Progenitor cell of endocrine pancreas (in vitro differentiated cells): ENCODE data around the gene OR10H5. TPM values are rescaled to one million over a fixed set of nuclear protein-coding genes. Genes with fewer than 3 reads are reported as not detected.
"Not testable (repeated sequence)": the region's sequence is repeated elsewhere in the genome, so short reads cannot be mapped to it uniquely, and the experiment has no call there.

Source experiments
- DNase-seq: peaks from one replicate; pipeline ENCODE4 v3.0.0; 2021; ENCODE audit warnings: low spot score; ENCODE audit not compliant: unreplicated experiment
- H3K27ac Mint-ChIP-seq: 2 replicates; pipeline ENCODE4 v1.8.0; 2021; ENCODE audit warnings: mild to moderate bottlenecking, moderate library complexity, mixed read lengths
- H3K27me3 Mint-ChIP-seq: 2 replicates; pipeline ENCODE4 v1.8.0; 2021; ENCODE audit warnings: mixed read lengths
- H3K36me3 Mint-ChIP-seq: 2 replicates; pipeline ENCODE4 v1.8.0; 2022; ENCODE audit warnings: mixed read lengths; ENCODE audit not compliant: insufficient read depth
- H3K4me1 Mint-ChIP-seq: 2 replicates; pipeline ENCODE4 v1.8.0; 2021; ENCODE audit warnings: low read depth, mixed read lengths
- H3K4me3 Mint-ChIP-seq: 2 replicates; pipeline ENCODE4 v1.8.0; 2021; ENCODE audit warnings: low read depth, mild to moderate bottlenecking, moderate library complexity, mixed read lengths
- H3K9me3 Mint-ChIP-seq: 2 replicates; pipeline ENCODE4 v1.8.0; 2021; ENCODE audit warnings: low read depth, mixed read lengths
- total RNA-seq: library from RNA; stranded (reverse); gene quantifications from 2 replicates; pipeline ENCODE4 v1.2.1, GENCODE V29; 2021
- TF ChIP-seq, protein P1 (sequence below): fragments of 200-600 bp; sonication (generic); IDR thresholded peaks from one replicate; pipeline ENCODE4 v1.5.0; 2021; ENCODE audit warnings: antibody characterized with exemption, mild to moderate bottlenecking; ENCODE audit not compliant: unreplicated experiment

OR10H5 gene
- total RNA-seq, 1 donor from 2014 or later: not detected

DNA sequence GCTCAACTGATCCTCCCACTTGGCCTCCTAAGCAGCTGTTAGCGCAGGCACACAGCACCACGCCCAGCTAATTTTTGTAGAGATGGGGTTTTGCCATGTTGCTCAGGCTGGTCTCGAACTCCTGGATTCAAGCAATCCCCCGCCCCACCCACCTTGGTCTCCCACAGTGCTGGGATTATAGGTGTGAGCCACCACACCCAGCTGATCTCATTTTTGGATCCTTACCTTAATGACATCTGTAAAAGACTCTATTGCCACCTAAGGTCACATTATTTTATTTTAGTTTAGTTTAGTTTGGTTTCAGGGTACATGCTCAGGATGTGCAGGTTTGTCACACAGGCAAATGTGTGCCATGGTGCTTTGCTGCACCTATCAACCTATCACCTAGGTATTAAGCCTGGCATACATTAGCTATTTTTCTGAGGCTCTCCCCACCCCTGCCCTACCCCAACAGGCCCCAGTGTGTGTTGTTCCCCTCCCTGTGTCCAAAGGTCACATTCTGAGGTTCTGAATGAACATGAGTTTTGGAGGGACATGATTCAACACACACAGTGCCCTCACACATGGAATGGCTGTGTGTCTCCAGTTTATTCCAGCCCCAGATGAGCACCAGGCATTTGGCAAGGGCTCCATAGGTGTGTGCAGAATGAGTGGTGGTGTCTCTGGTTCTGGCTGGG, 1.3 kb downstream of the OR10H5 start:
- no peaks in the 10 kb centered on the region for H3K36me3 Mint-ChIP-seq
- no peaks in the 10 kb centered on the region for H3K27me3 Mint-ChIP-seq
- TF ChIP-seq, protein P1, sequence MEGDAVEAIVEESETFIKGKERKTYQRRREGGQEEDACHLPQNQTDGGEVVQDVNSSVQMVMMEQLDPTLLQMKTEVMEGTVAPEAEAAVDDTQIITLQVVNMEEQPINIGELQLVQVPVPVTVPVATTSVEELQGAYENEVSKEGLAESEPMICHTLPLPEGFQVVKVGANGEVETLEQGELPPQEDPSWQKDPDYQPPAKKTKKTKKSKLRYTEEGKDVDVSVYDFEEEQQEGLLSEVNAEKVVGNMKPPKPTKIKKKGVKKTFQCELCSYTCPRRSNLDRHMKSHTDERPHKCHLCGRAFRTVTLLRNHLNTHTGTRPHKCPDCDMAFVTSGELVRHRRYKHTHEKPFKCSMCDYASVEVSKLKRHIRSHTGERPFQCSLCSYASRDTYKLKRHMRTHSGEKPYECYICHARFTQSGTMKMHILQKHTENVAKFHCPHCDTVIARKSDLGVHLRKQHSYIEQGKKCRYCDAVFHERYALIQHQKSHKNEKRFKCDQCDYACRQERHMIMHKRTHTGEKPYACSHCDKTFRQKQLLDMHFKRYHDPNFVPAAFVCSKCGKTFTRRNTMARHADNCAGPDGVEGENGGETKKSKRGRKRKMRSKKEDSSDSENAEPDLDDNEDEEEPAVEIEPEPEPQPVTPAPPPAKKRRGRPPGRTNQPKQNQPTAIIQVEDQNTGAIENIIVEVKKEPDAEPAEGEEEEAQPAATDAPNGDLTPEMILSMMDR: no peak
- H3K27ac Mint-ChIP-seq: no peak overlapping the region
- no peak for DNase-seq
- no peak overlapping the region for H3K4me3 Mint-ChIP-seq
- peaks cover 41% of the 10 kb centered on the region for H3K9me3 Mint-ChIP-seq
- no peaks in the 10 kb centered on the region for H3K4me1 Mint-ChIP-seq

DNA sequence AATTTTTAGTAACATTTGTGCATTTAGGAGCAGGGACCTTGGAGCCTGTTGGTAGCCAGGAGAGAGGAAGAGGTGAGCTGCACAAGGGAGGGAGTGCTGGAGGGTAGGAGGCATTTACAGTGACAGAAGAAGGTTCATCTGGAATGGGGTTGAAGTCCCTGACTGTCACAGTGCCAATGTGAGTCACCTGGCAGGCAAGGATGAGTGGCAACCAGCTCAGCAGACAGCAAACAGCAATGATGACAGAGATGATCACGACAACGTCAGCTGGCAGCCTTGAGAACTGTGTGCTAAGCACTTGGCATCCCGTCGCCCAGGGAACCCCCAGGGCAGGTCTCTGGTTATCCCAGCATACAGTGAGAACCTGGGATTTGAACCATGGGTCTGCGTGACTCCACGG, 2.6 kb downstream of the OR10H5 start:
- Mint-ChIP-seq H3K36me3 (no peaks in the 10 kb centered on the region), H3K4me1 (no peaks in the 10 kb centered on the region), H3K27me3 (no peaks in the 10 kb centered on the region), H3K27ac (no peak overlapping the region), H3K9me3 (peaks cover 42% of the 10 kb centered on the region), H3K4me3 (no peak overlapping the region)
- DNase-seq: no peak
- TF ChIP-seq, protein P1: no peak

DNA sequence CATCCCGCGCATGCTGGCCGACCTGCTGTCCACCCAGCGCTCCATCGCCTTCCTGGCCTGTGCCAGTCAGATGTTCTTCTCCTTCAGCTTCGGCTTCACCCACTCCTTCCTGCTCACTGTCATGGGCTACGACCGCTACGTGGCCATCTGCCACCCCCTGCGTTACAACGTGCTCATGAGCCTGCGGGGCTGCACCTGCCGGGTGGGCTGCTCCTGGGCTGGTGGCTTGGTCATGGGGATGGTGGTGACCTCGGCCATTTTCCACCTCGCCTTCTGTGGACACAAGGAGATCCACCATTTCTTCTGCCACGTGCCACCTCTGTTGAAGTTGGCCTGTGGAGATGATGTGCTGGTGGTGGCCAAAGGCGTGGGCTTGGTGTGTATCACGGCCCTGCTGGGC, 6.8 kb downstream of the OR10H5 start:
- H3K27me3 Mint-ChIP-seq, H3K4me1 Mint-ChIP-seq, H3K36me3 Mint-ChIP-seq, H3K27ac Mint-ChIP-seq, DNase-seq, H3K4me3 Mint-ChIP-seq: not testable (repeated sequence)
- peaks cover 49% of the 10 kb centered on the region for H3K9me3 Mint-ChIP-seq

DNA sequence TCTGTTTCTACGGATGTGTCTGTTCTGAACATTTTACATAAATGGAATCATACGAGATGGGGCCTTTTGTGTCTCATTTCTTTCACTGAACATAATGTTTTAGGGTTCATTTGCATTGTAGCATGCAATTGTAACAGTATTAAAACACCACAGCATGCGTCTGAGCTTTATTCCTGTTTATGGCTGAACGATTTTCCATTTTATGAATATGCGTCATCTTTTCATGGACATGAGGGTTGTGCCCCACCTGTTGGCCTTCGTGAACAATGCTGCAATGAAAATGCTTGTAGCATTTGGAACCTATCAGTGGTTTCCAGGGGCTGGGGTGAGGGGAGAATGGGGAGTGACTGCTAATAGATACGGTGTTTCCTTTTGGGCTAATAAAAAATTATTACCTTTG, 22.9 kb downstream of the OR10H5 start:
- peaks cover 42% of the 10 kb centered on the region for H3K9me3 Mint-ChIP-seq
- no peaks in the 10 kb centered on the region for H3K27me3 Mint-ChIP-seq
- H3K27ac Mint-ChIP-seq: no peak overlapping the region
- TF ChIP-seq, protein P1: no peak
- H3K36me3 Mint-ChIP-seq: no peaks in the 10 kb centered on the region
- no peaks in the 10 kb centered on the region for H3K4me1 Mint-ChIP-seq
- no peak overlapping the region for H3K4me3 Mint-ChIP-seq
- no peak for DNase-seq

DNA sequence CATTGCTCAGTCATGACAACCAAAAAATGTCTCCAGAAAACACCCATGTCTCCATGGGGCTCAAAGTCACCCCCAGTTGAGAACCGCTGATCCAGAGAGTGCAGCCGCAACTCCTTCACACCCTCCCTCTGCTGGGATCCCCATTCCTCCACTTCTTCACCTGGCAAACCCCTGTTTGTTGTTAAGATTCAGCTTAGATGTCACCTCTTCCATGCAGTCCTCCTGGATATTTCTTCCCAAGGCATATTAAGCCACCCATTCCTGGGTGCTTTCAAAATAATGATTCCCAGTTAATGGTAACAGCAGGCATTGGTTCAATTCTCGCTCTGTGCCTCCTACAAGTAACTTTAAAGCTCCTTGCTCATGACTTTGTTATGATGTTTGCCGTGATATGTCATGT, 24.0 kb downstream of the OR10H5 start:
- TF ChIP-seq, protein P1: no peak
- Mint-ChIP-seq H3K27me3 (no peaks in the 10 kb centered on the region), H3K9me3 (peaks cover 39% of the 10 kb centered on the region), H3K36me3 (no peaks in the 10 kb centered on the region), H3K27ac (no peak overlapping the region), H3K4me1 (no peaks in the 10 kb centered on the region), H3K4me3 (no peak overlapping the region)
- DNase-seq: no peak

DNA sequence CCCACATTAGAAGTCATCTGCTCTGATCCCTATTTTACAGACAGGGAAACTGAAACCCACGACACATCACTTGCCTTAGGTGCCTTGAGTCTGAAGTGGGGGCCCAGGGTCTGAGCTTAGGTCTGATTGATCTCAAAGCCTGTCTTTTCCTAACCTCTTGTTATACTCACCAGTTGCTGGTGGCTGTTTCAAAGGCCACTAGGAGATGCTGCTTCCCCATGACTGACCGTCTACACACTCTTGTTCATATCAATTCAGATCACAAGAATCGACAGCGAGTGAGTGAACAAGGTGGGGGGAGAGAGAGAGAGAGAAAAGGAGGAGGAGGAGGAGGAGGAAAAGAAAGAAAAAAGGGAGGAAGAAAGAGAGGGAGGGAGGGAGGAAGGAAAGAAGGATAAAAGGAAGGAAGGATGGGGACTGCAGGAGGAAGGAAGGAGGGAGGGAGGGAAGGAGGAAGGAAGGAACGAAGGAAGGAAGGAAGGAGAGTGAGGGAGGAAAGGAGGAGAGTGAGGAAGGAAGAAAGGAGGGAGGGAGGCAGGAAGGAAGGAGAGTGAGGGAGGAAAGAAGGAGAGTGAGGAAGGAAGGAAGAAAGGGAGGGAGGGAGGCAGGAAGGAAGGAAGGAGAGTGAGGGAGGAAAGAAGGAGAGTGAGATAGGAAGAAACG, 24.7 kb downstream of the OR10H5 start:
- no peaks in the 10 kb centered on the region for H3K4me1 Mint-ChIP-seq
- H3K36me3 Mint-ChIP-seq: no peaks in the 10 kb centered on the region
- H3K27ac Mint-ChIP-seq: no peak overlapping the region
- no peak overlapping the region for H3K4me3 Mint-ChIP-seq
- TF ChIP-seq, protein P1: no peak
- no peaks in the 10 kb centered on the region for H3K27me3 Mint-ChIP-seq
- peaks cover 41% of the 10 kb centered on the region for H3K9me3 Mint-ChIP-seq
- DNase-seq: no peak
